Stimulated activated naive CD8-positive, alpha-beta T cell treated with anti-CD3 and anti-CD28 coated beads, Interleukin-15, Interleukin-2, amounts not matched to agents 100 U/mL and 50 U/mL, for 24 hours (primary cell): Measurements from ENCODE around the gene CACNA1B.
A peak's percentile ranks its signal among the peaks of the same experiment; 100 is the strongest.
"Not testable (repeated sequence)": the region's sequence is repeated elsewhere in the genome, so short reads cannot be mapped to it uniquely, and the experiment has no call there.

Source experiments
- ATAC-seq: fragments of 150-1000 bp; cut with Tn5 transposase; one replicate; pipeline ENCODE4 v1.10.0; 2021
- DNase-seq: peaks from one replicate; pipeline ENCODE4 v3.0.0; 2021

CACNA1B gene

DNA sequence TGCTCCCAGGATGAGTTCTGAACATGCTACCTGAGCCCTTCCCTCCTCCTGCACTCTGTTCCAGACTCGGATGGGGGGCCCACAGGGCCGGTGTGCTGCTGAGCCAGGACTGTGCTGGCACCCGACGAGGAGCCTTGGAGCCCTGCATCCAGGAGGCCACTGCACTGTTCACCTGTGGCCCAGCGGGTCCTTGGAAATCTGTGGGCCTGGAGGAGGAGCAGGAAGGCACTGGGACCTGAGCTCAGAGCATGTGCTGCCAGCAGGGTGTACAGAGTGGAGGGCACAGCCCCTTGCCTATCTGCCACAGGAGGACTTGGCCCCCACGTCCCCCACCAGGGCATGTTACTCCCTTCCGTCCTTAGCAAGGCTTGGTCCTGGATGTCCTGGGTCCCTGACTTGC is 265.9 kb downstream of the CACNA1B start:
- DNase-seq, ATAC-seq: not testable (repeated sequence)

DNA sequence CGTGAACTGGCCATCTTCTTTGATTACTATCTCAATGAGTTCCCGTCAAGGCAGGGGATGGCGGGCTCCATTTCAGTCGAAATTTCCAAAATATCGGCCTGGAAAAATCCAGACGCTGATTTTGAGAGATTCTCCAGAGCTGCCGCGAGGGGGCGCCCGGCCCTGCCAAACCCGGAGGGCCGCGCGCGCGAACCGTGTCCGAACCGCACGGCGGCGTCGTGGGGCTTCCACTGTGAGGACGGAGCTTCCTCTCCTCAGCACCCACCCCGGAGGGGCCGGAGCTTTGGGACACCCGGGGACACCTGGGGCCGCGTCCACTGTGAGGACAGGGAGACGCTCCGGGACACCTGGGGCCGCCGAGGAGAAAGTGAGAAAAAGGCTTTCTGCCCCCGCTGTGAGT is 270.0 kb downstream of the CACNA1B start:
- not testable (repeated sequence) for ATAC-seq
- DNase-seq, result peak; percentile 6

DNA sequence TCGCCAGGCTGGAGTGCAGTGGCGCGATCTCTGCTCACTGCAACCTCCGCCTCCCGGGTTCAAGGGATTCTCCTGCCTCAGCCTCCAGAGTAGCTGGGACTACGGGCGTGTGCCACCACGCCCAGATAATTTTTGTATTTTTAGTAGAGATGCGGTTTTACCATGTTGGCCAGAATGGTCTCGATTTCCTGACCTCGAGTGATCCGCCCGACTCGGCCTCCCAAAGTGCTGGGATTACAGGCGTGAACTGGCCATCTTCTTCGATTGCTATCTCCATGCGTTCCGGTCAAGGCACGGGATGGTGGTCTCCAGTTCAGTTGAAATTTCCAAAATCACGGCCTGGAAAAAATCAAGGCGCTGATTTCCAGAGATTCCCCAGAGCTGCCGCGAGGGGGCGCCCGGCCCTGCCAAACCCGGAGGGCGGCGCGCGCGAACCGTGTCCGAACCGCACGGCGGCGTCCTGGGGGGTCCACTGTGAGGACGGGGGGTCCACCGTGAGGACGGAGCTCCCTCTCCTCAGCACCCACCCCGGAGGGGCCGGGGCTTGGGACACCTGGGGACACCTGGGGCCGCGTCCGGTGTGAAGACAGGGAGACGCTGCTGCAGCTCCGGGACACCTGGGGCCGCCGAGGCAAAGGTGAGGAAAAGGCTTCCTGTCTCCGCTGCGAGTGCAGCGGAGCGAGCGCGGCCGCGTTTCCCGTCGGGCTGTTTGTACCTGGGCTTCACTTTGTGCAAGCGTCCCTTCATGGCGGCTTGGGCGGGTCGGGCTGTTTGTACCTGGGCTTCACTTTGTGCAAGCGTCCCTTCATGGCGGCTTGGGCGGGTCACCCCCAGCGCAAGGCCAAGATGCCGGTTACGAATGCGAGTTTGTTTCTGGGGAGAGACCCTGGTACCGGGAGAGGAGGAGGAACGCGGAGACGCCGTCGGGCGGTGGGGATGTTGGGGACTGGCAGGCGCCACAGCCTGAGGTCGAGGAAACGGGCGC is 272.4 kb downstream of the CACNA1B start:
- DNase-seq, result peak; percentile 11

DNA sequence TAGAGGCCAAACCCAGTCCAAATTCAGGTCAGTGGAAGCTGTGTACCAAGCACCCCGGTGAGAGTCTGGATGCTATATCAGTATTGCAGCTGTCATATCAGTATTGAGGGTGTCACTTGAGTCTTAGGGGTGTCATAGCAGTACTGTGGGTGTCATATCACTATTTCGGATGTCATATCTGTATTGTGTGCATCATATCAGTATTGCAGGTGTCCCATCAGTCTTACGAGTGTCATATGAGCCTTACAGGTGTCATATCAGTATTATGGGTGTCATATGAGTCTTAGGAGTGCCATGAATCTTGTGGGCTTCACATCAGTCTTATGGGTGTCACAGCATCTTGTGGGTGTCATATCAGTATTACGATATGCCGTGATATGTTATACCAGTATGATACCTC is 278.2 kb downstream of the CACNA1B start:
- ATAC-seq, result not testable (repeated sequence)

More for the DNA sequence above, 272.4 kb downstream of the CACNA1B start:
- ATAC-seq, result peak; percentile 43

DNA sequence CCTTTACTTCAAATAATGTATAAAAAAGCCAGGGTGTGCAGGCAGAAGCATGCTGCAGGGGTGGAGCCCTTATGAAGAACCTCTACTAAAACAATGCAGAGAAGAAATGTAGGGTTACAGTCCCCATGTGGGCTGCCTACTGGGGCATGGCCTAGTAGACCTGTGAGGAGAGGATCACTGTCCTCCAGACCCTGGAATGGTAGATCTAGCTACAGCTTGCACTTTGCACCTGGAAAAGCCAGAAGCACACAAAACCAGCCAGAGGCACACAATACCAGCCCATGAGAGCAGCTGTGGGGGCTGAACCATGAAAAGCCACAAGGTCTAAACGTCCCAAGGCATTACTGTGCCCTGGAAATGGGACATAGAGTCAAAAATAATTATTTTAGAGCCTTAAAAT is 289.2 kb downstream of the CACNA1B start:
- not testable (repeated sequence) for ATAC-seq, DNase-seq

More for the DNA sequence above, 278.2 kb downstream of the CACNA1B start:
- DNase-seq, result not testable (repeated sequence)
